ENCODE data around the gene SNRPA1. TPM values are rescaled to one million over a fixed set of nuclear protein-coding genes. Genes with fewer than 3 reads are reported as not detected.

Gene SNRPA1
- total RNA-seq, 4 donors from 2014 or later, result 31.5 to 41.1 (median 37.8) TPM

- TF ChIP-seq CTCF (IDR thresholded peaks at IDR 0.05; ENCODE audit: low read depth), result no peak
These were observed 50.0 kb downstream of the SNRPA1 start for GRCh38 chr15:101244889-101245668.

GRCh38 chr15:101244036-101244781, 50.8 kb downstream of the SNRPA1 start:
- no peak for TF ChIP-seq CTCF (IDR thresholded peaks at IDR 0.05; ENCODE audit: low read depth)

GRCh38 chr15:101243420-101243819, 51.6 kb downstream of the SNRPA1 start:
- TF ChIP-seq CTCF (IDR thresholded peaks at IDR 0.05; ENCODE audit: low read depth), result no peak

GRCh38 chr15:101242999-101243336, 52.1 kb downstream of the SNRPA1 start:
- no peak for TF ChIP-seq CTCF (IDR thresholded peaks at IDR 0.05; ENCODE audit: low read depth)

GRCh38 chr15:101242160-101242998, 52.7 kb downstream of the SNRPA1 start:
- TF ChIP-seq CTCF (IDR thresholded peaks at IDR 0.05; ENCODE audit: low read depth), result no peak

- TF ChIP-seq CTCF (IDR thresholded peaks at IDR 0.05; ENCODE audit: low read depth), result no peak
These were observed 54.7 kb downstream of the SNRPA1 start for GRCh38 chr15:101240358-101240757.

GRCh38 chr15:101239724-101240136, 55.3 kb downstream of the SNRPA1 start:
- TF ChIP-seq CTCF (IDR thresholded peaks at IDR 0.05; ENCODE audit: low read depth), result no peak
